IMR-90 (cell line): ENCODE measurements around the gene AFG3L2. TPM values are rescaled to one million over a fixed set of nuclear protein-coding genes. Genes with fewer than 3 reads are reported as not detected.

Source experiments
- ATAC-seq: fragments of 200-7000 bp; cut with Tn5 transposase; 2 replicates; pipeline ENCODE4 v1.9.1; 2020; ENCODE audit warnings: low read depth, mild to moderate bottlenecking, moderate library complexity
- BruUV-seq: library from RNA; stranded (reverse); fragments of 400-500 nt; replicated peaks from 2 replicates; lab custom pipeline; 2021; lab: Mats Ljungman, UMichigan
- CTCF ChIA-PET: fragments of 300-600 bp; formaldehyde crosslinking; extraction: SDS; loops from one replicate; lab custom pipeline; 2021; ENCODE audit warnings: antibody characterized with exemption; lab: Yijun Ruan, JAX
- POLR2A ChIA-PET: fragments of 300-600 bp; sonication (Branson Sonifier 250); formaldehyde crosslinking; loops from one replicate; lab custom pipeline; 2022; ENCODE audit warnings: antibody characterized with exemption; ENCODE audit not compliant: unreplicated experiment; lab: Charles Lee
- DNase-seq: peaks from one replicate; pipeline ENCODE4 v3.0.0; 2013
- H2AFZ ChIP-seq: replicated peaks from 2 replicates; pipeline ENCODE3; 2013; ENCODE audit warnings: low read length, mild to moderate bottlenecking; ENCODE audit not compliant: poor library complexity
- H2AK5ac ChIP-seq: 2 replicates; pipeline ENCODE4 v1.6.1; 2013; ENCODE audit warnings: low read depth, low read length, inconsistent platforms
- H2AK9ac ChIP-seq: replicated peaks from 2 replicates; pipeline ENCODE3; 2013; ENCODE audit warnings: mild to moderate bottlenecking, low read depth, low read length, moderate library complexity; ENCODE audit not compliant: poor library complexity
- H2BK120ac ChIP-seq: 2 replicates; pipeline ENCODE4 v1.6.1; 2013; ENCODE audit warnings: low read depth, low read length, inconsistent platforms
- H2BK15ac ChIP-seq: 3 replicates; pipeline ENCODE4 v1.6.1; 2013; ENCODE audit warnings: low read depth, low read length, inconsistent platforms
- H2BK20ac ChIP-seq: 2 replicates; pipeline ENCODE4 v1.6.1; 2013; ENCODE audit warnings: low read depth, mild to moderate bottlenecking, inconsistent platforms, low read length, moderate library complexity
- H2BK5ac ChIP-seq: 2 replicates; pipeline ENCODE4 v1.6.1; 2013; ENCODE audit warnings: mild to moderate bottlenecking, low read depth, low read length, inconsistent platforms; ENCODE audit not compliant: poor library complexity, severe bottlenecking
- H3K14ac ChIP-seq: replicated peaks from 2 replicates; pipeline ENCODE4 v1.6.1; 2013; ENCODE audit warnings: low read depth, low read length, inconsistent platforms
- H3K18ac ChIP-seq: 2 replicates; pipeline ENCODE4 v1.6.1; 2013; ENCODE audit warnings: low read depth, low read length, control low read depth
- H3K23ac ChIP-seq: 2 replicates; pipeline ENCODE4 v1.6.1; 2013; ENCODE audit warnings: low read depth, low read length, inconsistent platforms
- H3K27ac ChIP-seq: 2 replicates; pipeline ENCODE4 v1.5.1; 2013; ENCODE audit warnings: mild to moderate bottlenecking, control low read depth, low read length; ENCODE audit not compliant: insufficient read depth
- H3K27me3 ChIP-seq: 2 replicates; pipeline ENCODE4 v1.6.1; 2013; ENCODE audit warnings: low read length; ENCODE audit not compliant: control insufficient read depth, insufficient read depth
- H3K36me3 ChIP-seq: 2 replicates; pipeline ENCODE4 v1.6.1; 2013; ENCODE audit warnings: low read length, mixed read lengths; ENCODE audit not compliant: control insufficient read depth, insufficient read depth
- H3K4ac ChIP-seq: 2 replicates; pipeline ENCODE4 v1.6.1; 2013; ENCODE audit warnings: low read depth, low read length, inconsistent platforms
- H3K4me1 ChIP-seq: 2 replicates; pipeline ENCODE4 v1.6.1; 2013; ENCODE audit warnings: low read length, mixed read lengths; ENCODE audit not compliant: control insufficient read depth, insufficient read depth
- H3K4me2 ChIP-seq: 2 replicates; pipeline ENCODE4 v1.6.1; 2013; ENCODE audit warnings: low read depth, mild to moderate bottlenecking, control low read depth, low read length, moderate library complexity
- H3K4me3 ChIP-seq: 2 replicates; pipeline ENCODE4 v1.5.1; 2013; ENCODE audit warnings: low read depth, mild to moderate bottlenecking, control low read depth, low read length, moderate library complexity; ENCODE audit not compliant: insufficient read depth
- H3K56ac ChIP-seq: 2 replicates; pipeline ENCODE4 v1.6.1; 2013; ENCODE audit warnings: low read length, inconsistent platforms; ENCODE audit not compliant: insufficient read depth; ENCODE audit errors: extremely low read depth
- H3K79me1 ChIP-seq, 2 experiments: 2 replicates each; pipeline ENCODE4 v1.6.1; 2013; ENCODE audit warnings: low read length in 2 of 2, inconsistent platforms in 1 of 2, low read depth in 1 of 2
- H3K9ac ChIP-seq: 2 replicates; pipeline ENCODE4 v1.6.1; 2013; ENCODE audit warnings: low read depth, low read length, control low read depth
- H3K9me1 ChIP-seq: 2 replicates; pipeline ENCODE4 v1.6.1; 2013; ENCODE audit warnings: low read length, inconsistent platforms; ENCODE audit not compliant: insufficient read depth
- H3K9me3 ChIP-seq: 2 replicates; pipeline ENCODE4 v1.6.1; 2013; ENCODE audit warnings: low read length; ENCODE audit not compliant: control insufficient read depth, insufficient read depth
- H4K20me1 ChIP-seq: 2 replicates; pipeline ENCODE4 v1.6.1; 2013; ENCODE audit warnings: low read length, inconsistent platforms; ENCODE audit not compliant: insufficient read depth
- H4K5ac ChIP-seq: 2 replicates; pipeline ENCODE4 v1.6.1; 2013; ENCODE audit warnings: mild to moderate bottlenecking, low read depth, low read length, control low read depth
- H4K8ac ChIP-seq, 2 experiments: 2 replicates each; pipeline ENCODE4 v1.6.1; 2013; ENCODE audit warnings: low read depth in 2 of 2, low read length in 2 of 2, control low read depth in 1 of 2, inconsistent platforms in 1 of 2
- H4K91ac ChIP-seq: 2 replicates; pipeline ENCODE4 v1.6.1; 2013; ENCODE audit warnings: low read depth, low read length, inconsistent platforms; ENCODE audit not compliant: insufficient read depth
- BHLHE40 ChIP-seq: fragments of 150-350 bp; IDR thresholded peaks from 2 replicates; pipeline ENCODE4 v1.6.1; 2016; ENCODE audit warnings: mild to moderate bottlenecking, low read depth, low read length
- CEBPB ChIP-seq: IDR thresholded peaks from 2 replicates; pipeline ENCODE4 v1.6.1; 2012; ENCODE audit warnings: low read depth, low read length, improper control_type of control experiment
- CTCF ChIP-seq: conservative IDR thresholded peaks from 2 replicates; pipeline ENCODE4 v1.5.1; 2012; ENCODE audit warnings: mild to moderate bottlenecking, low read depth, low read length, improper control_type of control experiment
- ELK1 ChIP-seq: fragments of 150-350 bp; IDR thresholded peaks from 2 replicates; pipeline ENCODE4 v1.6.1; 2016; ENCODE audit warnings: low read depth, mild to moderate bottlenecking, low read length, moderate library complexity, borderline replicate concordance
- MAFK ChIP-seq: IDR thresholded peaks from 2 replicates; pipeline ENCODE4 v1.6.1; 2012; ENCODE audit warnings: low read depth, low read length, improper control_type of control experiment
- MAZ ChIP-seq: IDR thresholded peaks from 2 replicates; pipeline ENCODE4 v1.6.1; 2012; ENCODE audit warnings: low read depth, mild to moderate bottlenecking, low read length, improper control_type of control experiment, moderate library complexity, borderline replicate concordance
- POLR2A ChIP-seq: IDR thresholded peaks from 2 replicates; pipeline ENCODE4 v1.6.1; 2012; ENCODE audit warnings: mild to moderate bottlenecking, low read depth, low read length
- RAD21 ChIP-seq: IDR thresholded peaks from 2 replicates; pipeline ENCODE4 v1.6.1; 2012; ENCODE audit warnings: low read length, improper control_type of control experiment
- RCOR1 ChIP-seq: IDR thresholded peaks from 2 replicates; pipeline ENCODE4 v1.6.1; 2012; ENCODE audit warnings: mild to moderate bottlenecking, low read length, improper control_type of control experiment; ENCODE audit not compliant: insufficient replicate concordance
- SMC3 ChIP-seq: fragments of 150-350 bp; IDR thresholded peaks from 2 replicates; pipeline ENCODE4 v1.6.1; 2016; ENCODE audit warnings: low read depth, mild to moderate bottlenecking, antibody characterized with exemption, low read length, moderate library complexity
- USF2 ChIP-seq: fragments of 150-350 bp; IDR thresholded peaks from 2 replicates; pipeline ENCODE4 v1.6.1; 2017; ENCODE audit warnings: mild to moderate bottlenecking, antibody characterized with exemption, low read length, low read depth
- WGBS, 2 experiments: methylation state at CpG; one replicate each; pipeline versions ENCODE4 v1.1.5 to v1.1.7; 2013; ENCODE audit warnings: missing lambda C conversion rate in 2 of 2; ENCODE audit not compliant: insufficient read length in 1 of 2; ENCODE audit errors: extremely low coverage in 2 of 2; 5-methylcytosine and 5-hydroxymethylcytosine counted together
- dilution Hi-C: fragments of 300-500 bp; cut with HindIII; formaldehyde crosslinking; loops from one replicate; pipeline ENCODE4 v1.14.3; 2018; ENCODE audit warnings: low sequenced_read_pairs; ENCODE audit not compliant: unreplicated experiment
- in situ Hi-C: fragments of 300-500 bp; cut with MboI; formaldehyde crosslinking; loops from 3 replicates; pipeline ENCODE4 v1.14.3; 2019; ENCODE audit warnings: low sequenced_read_pairs, inconsistent platforms, mixed read lengths
- intact Hi-C: fragments of 100-400 bp; cut with micrococcal nuclease; formaldehyde crosslinking; loops from 2 replicates; pipeline ENCODE4 v1.10.0; 2022
- polyA plus RNA-seq, 3 experiments: library from polyadenylated mRNA; depleted of rRNA; stranded (reverse); fragments of >200 nt; gene quantifications; 2 replicates each; pipeline ENCODE4 v1.2.3, GENCODE V29; 2012; ENCODE audit warnings: low replicate concordance in 1 of 3
- total RNA-seq: library from RNA; depleted of rRNA; stranded (reverse); fragments of >200 nt; gene quantifications from 2 replicates; pipeline ENCODE4 v1.2.3, GENCODE V29; 2012

AFG3L2 gene
- total and polyA plus RNA-seq, 2 of the 4 experiments (the other 2 are of a cell fraction) = 26.9 to 37.6 TPM

- TF ChIP-seq CTCF (no peak), RCOR1 (no peak)
Measured at GRCh38 chr18:12326711-12327460, 50.1 kb downstream of the AFG3L2 start (continued).

- no peak for TF ChIP-seq ELK1
- no peak for TF ChIP-seq USF2
- no peak for TF ChIP-seq BHLHE40
- TF ChIP-seq MAFK = no peak
- no peak for TF ChIP-seq SMC3
- no peak for TF ChIP-seq POLR2A
- TF ChIP-seq CEBPB = no peak
- TF ChIP-seq RCOR1 = no peak
- no peak for TF ChIP-seq MAZ
- no peak for TF ChIP-seq RAD21
- no peaks in the 10 kb centered on the region for H3K4me1 ChIP-seq
- no peak for ATAC-seq
- H3K36me3 ChIP-seq = peaks cover 57% of the 10 kb centered on the region
- no peak overlapping the region for H3K56ac ChIP-seq
- H3K79me1 ChIP-seq = peaks cover 32 to 57% of the 10 kb centered on the region in 2 experiments
- DNase-seq = no peak
- H3K23ac ChIP-seq = no peak overlapping the region
- H3K4me3 ChIP-seq = no peak overlapping the region
- ChIA-PET CTCF (no interaction called here), POLR2A (no interaction called here)
- H4K5ac ChIP-seq = no peak overlapping the region
- H2AFZ ChIP-seq = no peak overlapping the region
- no peak overlapping the region for H3K4me2 ChIP-seq
- TSS peak; percentile 73 for BruUV-seq
- no peak overlapping the region for H2BK20ac ChIP-seq
- H2AK9ac ChIP-seq = no peak overlapping the region
- H3K27me3 ChIP-seq = no peaks in the 10 kb centered on the region
- H3K9ac ChIP-seq = no peak overlapping the region
- H3K18ac ChIP-seq = no peak overlapping the region
- H2BK15ac ChIP-seq = no peak overlapping the region
- peaks cover 83% of the 10 kb centered on the region for H4K20me1 ChIP-seq
- WGBS, 2 experiments = 97% methylated on average over 18 of the region's 29 CpGs; no CpG with 5 or more reads in 1 of the 2 experiments
- H4K8ac ChIP-seq = no peak overlapping the region
- peaks cover 27% of the 10 kb centered on the region for H3K9me1 ChIP-seq
- H2BK120ac ChIP-seq = no peak overlapping the region
- no peak overlapping the region for H4K91ac ChIP-seq
- no peak overlapping the region for H2BK5ac ChIP-seq
- dilution Hi-C loops (no loop called here), intact Hi-C loops (no loop called here), in situ Hi-C loops (no loop called here)
- no peaks in the 10 kb centered on the region for H3K9me3 ChIP-seq
- H3K4ac ChIP-seq = no peak overlapping the region
- H2AK5ac ChIP-seq = no peak overlapping the region
- no peak overlapping the region for H3K27ac ChIP-seq
- H3K14ac ChIP-seq = no peak overlapping the region
Measured at GRCh38 chr18:12325726-12326245, 51.2 kb downstream of the AFG3L2 start.
